Thyroid gland (tissue), 4 donors: ENCODE results near the gene CCDC122.
"Not testable (repeated sequence)": the region's sequence is repeated elsewhere in the genome, so short reads cannot be mapped to it uniquely, and the experiment has no call there.

Experiments used
- CTCF ChIP-seq, 6 experiments: fragments of 200-600 bp in 3 of 6; fragments of 450-650 bp in 3 of 6; sonication (generic) in 3 of 6; IDR thresholded peaks; one replicate each; pipeline ENCODE4 v1.5.1; 2016 to 2019; ENCODE audit warnings: antibody characterized with exemption in 6 of 6, mild to moderate bottlenecking in 2 of 6, inconsistent platforms in 1 of 6, moderate library complexity in 1 of 6
- POLR2A ChIP-seq, 2 donors: fragments of 450-650 bp; IDR thresholded peaks; one replicate each; pipeline ENCODE4 v1.6.1; 2017; ENCODE audit warnings: antibody characterized with exemption in 2 of 2, mild to moderate bottlenecking in 2 of 2, moderate library complexity in 1 of 2

DNA sequence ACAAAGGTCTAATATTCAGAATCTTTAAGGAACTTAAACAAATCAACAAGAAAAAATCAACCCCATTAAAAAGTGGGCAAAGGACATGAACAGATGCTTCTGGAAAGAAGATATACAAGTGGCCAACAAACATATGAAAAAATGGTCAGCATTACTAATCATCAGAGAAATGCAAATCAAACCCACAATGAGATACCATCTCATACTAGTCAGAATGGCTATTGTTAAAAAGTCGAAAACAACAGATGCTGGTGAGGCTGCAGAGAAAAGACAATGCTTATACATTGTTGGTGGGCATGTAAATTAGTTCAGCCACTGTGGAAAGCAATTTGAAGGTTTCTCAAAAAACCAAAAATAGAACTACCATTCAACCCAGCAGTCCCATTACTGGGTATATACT is 54.9 kb downstream of the CCDC122 start:
- not testable (repeated sequence) for TF ChIP-seq CTCF, POLR2A (IDR thresholded peaks at IDR 0.05)
